Fibroblast of skin of abdomen (primary cell): Measurements from ENCODE around the gene TBKBP1.

Source experiments
- DNase-seq: peaks from one replicate; pipeline ENCODE4 v3.0.0-alpha.2; 2013

Gene TBKBP1

GRCh38 chr17:47715669-47716325 lies 21.8 kb downstream of the TBKBP1 start:
- no peak for DNase-seq

DNA sequence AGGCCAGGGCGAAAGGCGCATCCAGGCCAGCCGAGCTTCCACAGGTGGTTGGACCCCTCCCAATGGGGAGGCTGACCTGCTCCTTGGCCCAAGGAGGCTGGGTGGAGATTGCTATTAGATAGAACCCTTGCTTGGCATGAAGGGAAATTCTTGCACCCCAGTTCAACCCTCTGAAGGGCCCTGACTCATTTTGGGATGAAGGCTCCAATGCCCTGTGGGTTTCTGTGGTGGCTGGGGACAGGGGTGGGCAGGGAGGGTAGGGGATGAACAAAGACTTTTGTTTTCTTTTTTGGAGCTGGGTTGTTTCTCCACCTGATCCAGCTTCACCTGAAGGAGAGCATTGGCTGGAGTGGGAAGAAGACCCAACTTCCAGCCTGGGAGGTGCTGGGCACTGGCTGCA lies 22.4 kb downstream of the TBKBP1 start:
- no peak for DNase-seq

GRCh38 chr17:47717261-47717697 lies 23.3 kb downstream of the TBKBP1 start:
- DNase-seq = no peak

DNA sequence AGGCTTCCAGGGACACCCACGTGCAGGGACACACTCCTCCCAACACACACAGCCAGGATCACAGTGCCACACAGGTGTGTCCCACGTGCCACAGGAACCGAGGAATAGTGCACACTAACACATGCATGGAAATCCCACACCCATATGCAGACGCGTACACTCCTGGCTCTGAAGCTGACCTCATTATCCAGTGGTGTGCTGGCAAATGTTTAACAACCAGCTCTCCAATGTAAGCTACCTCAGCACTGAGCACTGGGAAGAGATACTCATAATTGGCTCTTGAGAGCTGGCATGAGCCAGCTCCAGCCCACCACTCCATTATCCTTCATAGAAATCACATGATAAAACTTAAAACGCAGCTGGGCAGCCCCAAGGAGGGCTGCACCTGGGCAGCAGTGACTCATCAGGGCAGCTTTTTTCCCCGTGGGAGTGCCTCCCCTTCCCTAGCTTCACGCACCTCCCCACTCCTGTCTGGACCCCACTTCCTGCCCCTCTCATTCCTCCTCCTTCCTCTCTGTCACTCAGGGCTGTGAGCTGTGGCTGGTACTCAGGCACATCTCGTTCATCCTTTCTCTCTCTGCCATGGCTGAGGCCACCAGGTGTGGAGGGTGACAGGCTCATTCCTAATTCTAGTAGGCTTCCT lies 24.1 kb downstream of the TBKBP1 start:
- DNase-seq = no peak

- DNase-seq = no peak
Measured at GRCh38 chr17:47718634-47719405, 24.9 kb downstream of the TBKBP1 start.

GRCh38 chr17:47719411-47720152 lies 25.6 kb downstream of the TBKBP1 start:
- DNase-seq = peak; percentile 84

GRCh38 chr17:47720196-47720595 lies 26.2 kb downstream of the TBKBP1 start:
- DNase-seq = no peak

- DNase-seq = peak; percentile 39
Measured at GRCh38 chr17:47720754-47721533, 27.0 kb downstream of the TBKBP1 start.

DNA sequence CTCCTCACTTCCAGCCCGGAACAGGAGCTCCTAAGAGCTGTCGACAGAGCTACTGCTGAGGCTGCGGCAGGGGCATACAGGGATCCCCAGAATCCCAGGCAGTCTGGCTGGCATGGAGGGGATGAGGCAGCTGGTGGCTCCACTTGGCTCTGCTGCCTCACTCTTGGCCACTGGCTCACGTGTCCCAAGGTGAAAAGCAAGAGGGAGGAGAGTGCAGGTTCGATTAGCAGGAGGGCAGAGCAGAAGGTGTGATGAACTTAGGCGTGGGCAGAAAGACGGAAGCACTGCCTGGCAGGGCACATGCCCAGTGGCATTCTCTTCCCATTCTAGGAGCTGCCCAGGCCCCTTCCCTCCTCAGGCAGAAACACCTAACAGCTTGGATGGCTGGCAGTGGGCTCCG lies 27.8 kb downstream of the TBKBP1 start:
- DNase-seq = no peak

DNA sequence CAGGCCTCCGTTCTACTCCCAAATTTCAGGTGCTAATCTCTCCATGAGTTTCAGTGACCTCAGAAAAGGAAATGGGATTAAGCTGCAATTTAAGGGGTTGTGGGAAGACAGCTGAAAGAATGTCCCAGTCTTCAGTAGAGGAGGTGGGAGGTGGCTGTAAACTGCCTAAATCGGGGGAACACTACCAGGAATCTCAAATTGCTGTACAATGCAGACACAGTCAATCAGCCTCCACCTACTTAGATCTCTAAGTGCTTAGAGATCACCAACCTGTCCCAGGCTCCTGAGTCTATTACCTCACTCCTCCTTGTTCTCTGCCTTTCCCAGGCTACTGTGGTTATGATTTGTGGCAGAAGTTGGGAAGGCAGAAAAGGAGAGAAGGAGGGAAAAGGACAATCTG lies 30.7 kb downstream of the TBKBP1 start:
- no peak for DNase-seq

- no peak for DNase-seq
Measured at GRCh38 chr17:47725446-47726111, 31.6 kb downstream of the TBKBP1 start.

GRCh38 chr17:47726796-47727703 lies 33.1 kb downstream of the TBKBP1 start:
- no peak for DNase-seq

- no peak for DNase-seq
Measured at GRCh38 chr17:47727704-47728036, 33.7 kb downstream of the TBKBP1 start.

DNA sequence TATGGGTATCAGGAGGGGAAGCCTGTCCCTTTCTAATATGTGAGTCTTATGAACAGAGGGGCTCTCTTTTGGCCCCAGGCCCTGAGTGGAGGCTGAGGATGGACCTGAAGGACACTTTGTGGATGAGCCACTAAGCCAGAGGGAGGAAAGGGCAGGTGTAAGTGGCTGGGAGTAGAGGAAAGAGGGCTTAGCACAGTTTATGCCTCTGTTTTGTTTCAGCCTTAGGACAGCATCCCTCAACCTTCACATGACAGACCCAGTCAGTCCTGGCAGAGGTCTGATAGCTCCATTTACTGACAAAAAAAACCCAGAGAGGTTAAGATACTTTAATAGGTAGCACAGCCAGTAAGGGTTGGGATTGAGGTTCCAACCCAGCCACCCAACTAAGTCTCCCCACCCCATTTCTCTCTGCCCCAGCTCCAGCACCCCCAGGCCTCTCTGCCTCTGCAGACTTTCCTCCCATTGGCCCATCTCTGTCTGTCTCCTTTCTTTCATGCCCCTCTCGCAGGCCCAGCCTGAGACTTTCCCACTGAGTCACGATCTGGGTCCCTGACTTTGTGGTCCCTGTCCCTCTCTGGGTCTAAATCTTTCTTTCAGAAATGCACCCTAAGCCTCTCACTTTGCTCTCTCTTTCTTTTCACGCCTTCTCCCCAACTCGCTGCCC lies 34.4 kb downstream of the TBKBP1 start:
- no peak for DNase-seq

- no peak for DNase-seq
Measured at GRCh38 chr17:47729476-47729875, 35.5 kb downstream of the TBKBP1 start.

- DNase-seq = no peak
Measured at GRCh38 chr17:47730681-47731080, 36.7 kb downstream of the TBKBP1 start.

- DNase-seq = no peak
Measured at GRCh38 chr17:47731396-47731795, 37.4 kb downstream of the TBKBP1 start.

- DNase-seq = no peak
Measured at GRCh38 chr17:47732399-47733046, 38.6 kb downstream of the TBKBP1 start.

GRCh38 chr17:47733047-47733673 lies 39.2 kb downstream of the TBKBP1 start, which contains the start of gene TBX21:
Gene TBX21 (plus strand): TSS chr17:47733236. CDS start chr17:47733455, 219 bp downstream.
- peak; percentile 6 for DNase-seq
